IgD-negative memory B cell (primary cell): ENCODE results near the gene HSPB2. TPM values are rescaled to one million over a fixed set of nuclear protein-coding genes. Genes with fewer than 3 reads are reported as not detected.
"Not testable (repeated sequence)": the region's sequence is repeated elsewhere in the genome, so short reads cannot be mapped to it uniquely, and the experiment has no call there.

ENCODE experiments used
- H3K27ac Mint-ChIP-seq, 3 donors: one replicate each; pipeline ENCODE4 v1.8.0; 2020 to 2022; ENCODE audit warnings: mild to moderate bottlenecking in 3 of 3, mixed read lengths in 3 of 3, moderate library complexity in 1 of 3
- H3K27me3 Mint-ChIP-seq: one replicate; pipeline ENCODE4 v1.8.0; 2021; ENCODE audit warnings: mixed read lengths
- H3K36me3 Mint-ChIP-seq: one replicate; pipeline ENCODE4 v1.8.0; 2020; ENCODE audit warnings: mild to moderate bottlenecking, mixed read lengths
- H3K4me1 Mint-ChIP-seq, 3 donors: one replicate each; pipeline ENCODE4 v1.8.0; 2020 to 2022; ENCODE audit warnings: mixed read lengths in 3 of 3, mild to moderate bottlenecking in 1 of 3
- H3K4me3 Mint-ChIP-seq, 4 donors: one replicate each; pipeline ENCODE4 v1.8.0; 2020 to 2022; ENCODE audit warnings: mild to moderate bottlenecking in 4 of 4, mixed read lengths in 4 of 4, moderate library complexity in 3 of 4
- H3K9me3 Mint-ChIP-seq, 3 donors: one replicate each; pipeline ENCODE4 v1.8.0; 2020 to 2021; ENCODE audit warnings: mixed read lengths in 3 of 3, mild to moderate bottlenecking in 1 of 3
- polyA plus RNA-seq: library from polyadenylated mRNA; unstranded; fragments of 300-500 nt; fragmentation: Illumina TruSeq; gene quantifications from one replicate; pipeline ENCODE4 v1.2.3, GENCODE V29; 2021

HSPB2 gene
- polyA plus RNA-seq, 1 donor from 2014 or later, result not detected

GRCh38 chr11:111922803-111923202, 10.3 kb downstream of the HSPB2 start:
- Mint-ChIP-seq H3K36me3 (no peaks in the 10 kb centered on the region), H3K27ac (no peak overlapping the region), H3K4me3 (no peak overlapping the region)

GRCh38 chr11:111923351-111923788, 10.8 kb downstream of the HSPB2 start:
- H3K36me3 Mint-ChIP-seq, result no peaks in the 10 kb centered on the region
- H3K27ac Mint-ChIP-seq, result peak overlapping the region in 1 of 3 donors; percentile 28
- peaks cover 8 to 10% (median 9%) of the 10 kb centered on the region in 3 donors for H3K4me1 Mint-ChIP-seq
- H3K27me3 Mint-ChIP-seq, result no peaks in the 10 kb centered on the region
- no peak overlapping the region for H3K4me3 Mint-ChIP-seq
- peaks cover 0 to 2% (median under 1%) of the 10 kb centered on the region in 3 donors for H3K9me3 Mint-ChIP-seq

More at GRCh38 chr11:111922803-111923202, 10.3 kb downstream of the HSPB2 start:
- peaks cover 8 to 13% (median 10%) of the 10 kb centered on the region in 3 donors for H3K4me1 Mint-ChIP-seq
- no peaks in the 10 kb centered on the region for H3K27me3 Mint-ChIP-seq
- H3K9me3 Mint-ChIP-seq, result peaks cover 0 to 5% (median 2%) of the 10 kb centered on the region in 3 donors

- peaks cover 0 to 2% (median 0%) of the 10 kb centered on the region in 3 donors for H3K9me3 Mint-ChIP-seq
- no peaks in the 10 kb centered on the region for H3K27me3 Mint-ChIP-seq
- H3K4me1 Mint-ChIP-seq, result peaks cover 8 to 10% (median 9%) of the 10 kb centered on the region in 3 donors
- H3K27ac Mint-ChIP-seq, result peak overlapping the region in 1 of 3 donors; percentile 28
- no peaks in the 10 kb centered on the region for H3K36me3 Mint-ChIP-seq
- H3K4me3 Mint-ChIP-seq, result peak overlapping the region in 1 of 4 donors; percentile 45
Observed at GRCh38 chr11:111923951-111924350, 11.4 kb downstream of the HSPB2 start.

GRCh38 chr11:111925953-111926352, 13.4 kb downstream of the HSPB2 start:
- Mint-ChIP-seq H3K27me3 (no peaks in the 10 kb centered on the region), H3K9me3 (peaks cover 0 to 2% (median 0%) of the 10 kb centered on the region in 3 donors), H3K36me3 (no peaks in the 10 kb centered on the region), H3K4me1 (peaks cover 8 to 10% (median 9%) of the 10 kb centered on the region in 3 donors), H3K4me3 (peak overlapping the region; percentile 36 to 91 (median 82)), H3K27ac (peak overlapping the region in 2 of 3 donors; percentile 39 to 87)

GRCh38 chr11:111926505-111927391, 14.2 kb downstream of the HSPB2 start:
- peak overlapping the region; percentile 85 to 93 (median 91) for H3K4me3 Mint-ChIP-seq
- H3K36me3 Mint-ChIP-seq, result no peaks in the 10 kb centered on the region
- peak overlapping the region; percentile 86 to 93 (median 87) for H3K27ac Mint-ChIP-seq
- H3K9me3 Mint-ChIP-seq, result peaks cover 0 to 2% (median 0%) of the 10 kb centered on the region in 3 donors
- H3K27me3 Mint-ChIP-seq, result no peaks in the 10 kb centered on the region
- peaks cover 8 to 10% (median 9%) of the 10 kb centered on the region in 3 donors for H3K4me1 Mint-ChIP-seq

- Mint-ChIP-seq H3K9me3 (peaks cover 0 to 2% (median 0%) of the 10 kb centered on the region in 3 donors), H3K36me3 (peaks cover 3% of the 10 kb centered on the region), H3K27me3 (peaks cover 3% of the 10 kb centered on the region), H3K27ac (peak overlapping the region in 1 of 3 donors; percentile 13), H3K4me1 (peaks cover 8 to 13% (median 11%) of the 10 kb centered on the region in 3 donors), H3K4me3 (no peak overlapping the region)
Observed at GRCh38 chr11:111930472-111930871, 17.9 kb downstream of the HSPB2 start.

GRCh38 chr11:111932611-111932950, 20.0 kb downstream of the HSPB2 start:
- no peaks in the 10 kb centered on the region for H3K9me3 Mint-ChIP-seq
- peaks cover 5 to 12% (median 9%) of the 10 kb centered on the region in 3 donors for H3K4me1 Mint-ChIP-seq
- peaks cover 3% of the 10 kb centered on the region for H3K36me3 Mint-ChIP-seq
- peak overlapping the region in 1 of 3 donors; percentile 16 for H3K27ac Mint-ChIP-seq
- H3K27me3 Mint-ChIP-seq, result peaks cover 6% of the 10 kb centered on the region
- H3K4me3 Mint-ChIP-seq, result peak overlapping the region in 1 of 4 donors; percentile 24

- H3K4me3 Mint-ChIP-seq, H3K36me3 Mint-ChIP-seq, H3K9me3 Mint-ChIP-seq, H3K27me3 Mint-ChIP-seq, H3K27ac Mint-ChIP-seq: not testable (repeated sequence)
- H3K4me1 Mint-ChIP-seq, result peaks cover 6 to 15% (median 13%) of the 10 kb centered on the region in 3 donors
Observed at GRCh38 chr11:111933176-111933575, 20.6 kb downstream of the HSPB2 start.

GRCh38 chr11:111933872-111934271, 21.3 kb downstream of the HSPB2 start:
- H3K4me1 Mint-ChIP-seq, result peaks cover 11 to 22% (median 20%) of the 10 kb centered on the region in 3 donors
- no peaks in the 10 kb centered on the region for H3K9me3 Mint-ChIP-seq
- peaks cover 3% of the 10 kb centered on the region for H3K36me3 Mint-ChIP-seq
- no peak overlapping the region for H3K4me3 Mint-ChIP-seq
- peaks cover 6% of the 10 kb centered on the region for H3K27me3 Mint-ChIP-seq
- no peak overlapping the region for H3K27ac Mint-ChIP-seq

GRCh38 chr11:111934306-111934705, 21.8 kb downstream of the HSPB2 start:
- Mint-ChIP-seq H3K36me3 (peaks cover 3% of the 10 kb centered on the region), H3K27ac (no peak overlapping the region), H3K4me3 (no peak overlapping the region), H3K9me3 (no peaks in the 10 kb centered on the region), H3K27me3 (peaks cover 6% of the 10 kb centered on the region), H3K4me1 (peaks cover 14 to 24% (median 24%) of the 10 kb centered on the region in 3 donors)

- Mint-ChIP-seq H3K4me1 (peaks cover 14 to 26% (median 25%) of the 10 kb centered on the region in 3 donors), H3K27me3 (peaks cover 8% of the 10 kb centered on the region), H3K36me3 (peaks cover 3% of the 10 kb centered on the region), H3K4me3 (peak overlapping the region in 2 of 4 donors; percentile 55 to 74), H3K9me3 (no peaks in the 10 kb centered on the region), H3K27ac (no peak overlapping the region)
Observed at GRCh38 chr11:111935317-111936039, 22.9 kb downstream of the HSPB2 start.

GRCh38 chr11:111936040-111936540, 23.6 kb downstream of the HSPB2 start:
- Mint-ChIP-seq H3K9me3 (no peaks in the 10 kb centered on the region), H3K36me3 (peaks cover 3% of the 10 kb centered on the region), H3K4me1 (peaks cover 14 to 26% (median 25%) of the 10 kb centered on the region in 3 donors), H3K27ac (peak overlapping the region in 1 of 3 donors; percentile 71), H3K4me3 (peak overlapping the region; percentile 67 to 96 (median 79)), H3K27me3 (peaks cover 8% of the 10 kb centered on the region)

- H3K27me3 Mint-ChIP-seq, result peaks cover 8% of the 10 kb centered on the region
- H3K36me3 Mint-ChIP-seq, result peaks cover 3% of the 10 kb centered on the region
- H3K27ac Mint-ChIP-seq, result no peak overlapping the region
- H3K4me1 Mint-ChIP-seq, result peaks cover 14 to 26% (median 25%) of the 10 kb centered on the region in 3 donors
- H3K9me3 Mint-ChIP-seq, result no peaks in the 10 kb centered on the region
- peak overlapping the region; percentile 74 to 96 (median 88) for H3K4me3 Mint-ChIP-seq
Observed at GRCh38 chr11:111937461-111937769, 24.9 kb downstream of the HSPB2 start.

- peaks cover 4% of the 10 kb centered on the region for H3K27me3 Mint-ChIP-seq
- H3K27ac Mint-ChIP-seq, result peak overlapping the region in 1 of 3 donors; percentile 71
- H3K36me3 Mint-ChIP-seq, result peaks cover 3% of the 10 kb centered on the region
- H3K9me3 Mint-ChIP-seq, result no peaks in the 10 kb centered on the region
- H3K4me3 Mint-ChIP-seq, result peak overlapping the region; percentile 74 to 96 (median 88)
- peaks cover 12 to 26% (median 23%) of the 10 kb centered on the region in 3 donors for H3K4me1 Mint-ChIP-seq
Observed at GRCh38 chr11:111937844-111938243, 25.3 kb downstream of the HSPB2 start.
